NCI-H226 (cell line): ENCODE results near the gene STON2.

Source experiments
- DNase-seq: peaks from one replicate; pipeline ENCODE4 v3.0.0-alpha.2; 2015

STON2 gene

DNA sequence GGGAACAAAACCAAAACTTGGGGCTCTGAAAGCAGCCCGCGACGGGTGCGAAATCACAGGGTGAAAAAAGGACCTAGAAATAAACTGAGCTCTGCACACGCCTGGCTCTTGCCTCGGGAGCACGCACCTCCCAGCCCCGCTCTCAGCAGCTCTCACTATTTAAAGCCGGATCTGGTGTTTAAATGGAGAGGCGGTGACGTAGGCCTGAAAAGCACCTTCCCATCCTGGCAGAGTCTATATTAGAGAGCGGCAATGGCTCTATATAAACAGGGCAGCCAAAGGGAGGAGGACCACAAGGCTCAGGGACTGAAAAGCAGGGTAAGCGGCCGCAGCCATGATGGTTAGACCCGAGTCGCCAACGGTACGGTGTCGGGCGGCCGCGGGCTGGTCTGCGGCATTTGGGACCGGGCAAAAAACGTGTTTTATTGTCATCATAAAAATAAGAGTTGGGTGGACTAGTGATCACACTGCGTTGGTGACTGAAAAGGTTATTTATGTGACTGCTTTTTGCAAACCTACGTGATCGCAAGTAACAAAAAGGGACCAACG lies 180.8 kb downstream of the STON2 start:
- DNase-seq = peak; percentile 93

- DNase-seq = no peak
Measured at GRCh38 chr14:81211844-81212243, 188.3 kb downstream of the STON2 start.
